Activated CD4-positive, alpha-beta T cell treated with anti-CD3 and anti-CD28 coated beads for 48 hours (primary cell): Measurements from ENCODE around the gene INPPL1.
A peak's percentile ranks its signal among the peaks of the same experiment; 100 is the strongest.
"Not testable (repeated sequence)": the region's sequence is repeated elsewhere in the genome, so short reads cannot be mapped to it uniquely, and the experiment has no call there.

ENCODE experiments used
- DNase-seq: peaks from one replicate; pipeline ENCODE4 v3.0.0-alpha.2; 2020

The INPPL1 gene

GRCh38 chr11:72224564-72225410 lies at the start of gene INPPL1:
TSS of gene INPPL1 (plus strand) at chr11:72224767. CDS start at chr11:72224985, 218 bp downstream.
- DNase-seq = peak; percentile 59

GRCh38 chr11:72177656-72178055 lies 46.9 kb upstream of the INPPL1 start:
- no peak for DNase-seq

DNA sequence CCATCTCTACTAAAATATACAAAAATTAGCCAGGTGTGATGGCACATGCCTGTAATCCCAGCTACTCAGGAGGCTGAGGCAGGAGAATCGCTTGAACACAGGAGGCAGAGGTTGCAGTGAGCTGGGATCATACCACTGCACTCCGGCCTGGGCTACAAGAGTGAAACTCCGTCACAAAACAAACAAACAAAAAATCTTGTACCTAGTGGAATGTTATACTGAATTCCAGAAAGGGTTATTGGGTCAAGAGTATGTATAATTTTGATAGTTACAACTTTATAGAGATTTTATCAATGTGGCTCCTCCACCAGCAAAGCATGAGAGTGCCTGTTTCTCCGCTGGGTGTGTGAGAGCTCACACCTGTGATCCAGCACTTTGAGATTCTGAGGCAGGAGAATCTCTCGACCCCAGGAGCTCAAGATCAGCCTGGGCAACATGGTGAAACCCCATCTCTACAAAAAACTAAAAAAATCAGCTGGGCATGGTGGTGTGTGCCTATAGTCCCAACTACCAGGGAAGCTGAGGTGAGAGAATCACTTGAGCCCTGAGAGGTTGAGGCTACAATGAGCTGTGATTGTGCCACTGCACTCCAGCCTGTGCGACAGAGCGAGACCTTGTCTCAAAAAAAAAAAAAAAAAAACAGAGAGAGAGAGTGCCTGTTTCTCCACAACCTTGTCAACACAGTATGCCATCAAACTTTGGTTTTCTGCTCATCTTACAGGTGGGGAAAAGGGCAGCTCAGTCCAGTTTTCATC lies 45.3 kb upstream of the INPPL1 start:
- DNase-seq = no peak

- DNase-seq = peak; percentile 17
Observed at GRCh38 chr11:72179804-72180396, 44.7 kb upstream of the INPPL1 start.

DNA sequence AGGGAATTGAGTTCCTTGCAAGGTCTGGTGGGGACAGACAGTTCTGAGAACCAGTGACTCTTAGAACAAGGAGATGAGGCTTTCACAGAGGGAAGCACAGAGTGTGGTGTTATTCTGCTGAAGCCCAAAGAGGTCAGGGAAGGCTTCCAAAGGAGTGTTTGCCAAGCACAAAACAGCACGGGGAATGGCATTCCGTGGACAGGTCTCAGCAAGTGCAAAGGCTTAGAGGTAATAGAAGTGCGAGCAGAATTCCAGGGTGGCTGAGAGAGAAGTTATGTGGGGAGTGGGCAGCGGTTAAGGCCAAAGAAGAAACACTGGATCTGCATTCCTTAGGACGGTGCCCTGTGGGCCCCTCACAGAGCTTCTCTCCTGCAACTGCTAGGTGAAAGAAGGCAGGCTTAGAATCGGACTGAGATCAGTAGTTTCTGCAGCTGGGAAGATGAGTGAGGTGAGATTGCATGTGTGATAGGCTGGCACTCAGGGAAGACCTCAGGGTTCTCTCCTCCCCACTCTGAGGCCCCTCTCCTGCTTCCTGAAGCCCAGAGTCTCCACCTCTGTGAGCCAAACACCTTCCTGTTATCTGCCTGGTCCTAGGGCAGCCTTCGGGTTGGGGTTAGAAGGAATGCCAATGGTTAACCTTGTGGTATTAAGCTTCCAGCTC lies 43.5 kb upstream of the INPPL1 start:
- DNase-seq = not testable (repeated sequence)

- DNase-seq = not testable (repeated sequence)
Observed at GRCh38 chr11:72181553-72181958, 43.0 kb upstream of the INPPL1 start.

GRCh38 chr11:72188267-72188666 lies 36.3 kb upstream of the INPPL1 start:
- no peak for DNase-seq

- DNase-seq = no peak
Observed at GRCh38 chr11:72189455-72190250, 34.9 kb upstream of the INPPL1 start.

DNA sequence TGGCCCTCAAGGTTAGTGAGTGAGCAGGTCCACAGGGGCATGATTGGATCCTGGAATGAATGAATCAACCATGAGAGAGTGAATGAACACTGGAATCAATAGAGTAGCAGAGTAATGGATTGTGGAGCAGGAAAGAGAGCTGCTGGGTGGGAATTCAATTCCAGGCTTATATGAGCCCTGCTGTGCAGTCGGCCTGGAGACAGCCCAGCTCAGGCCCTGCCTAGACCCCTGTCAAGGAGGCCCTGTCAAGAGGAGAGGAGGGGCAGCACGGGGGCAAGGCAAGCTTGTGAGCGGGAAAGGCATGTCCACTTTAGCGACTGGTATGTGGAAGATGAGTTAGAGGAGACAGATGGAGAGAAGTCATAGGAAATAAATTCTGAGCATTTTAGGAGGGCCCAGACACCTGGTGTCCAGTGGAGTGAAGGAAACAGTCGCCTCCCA lies 33.9 kb upstream of the INPPL1 start:
- DNase-seq = no peak

GRCh38 chr11:72191961-72192381 lies 32.6 kb upstream of the INPPL1 start, which contains the start of gene FOLR1:
TSS of gene FOLR1 (plus strand) at chr11:72192140. CDS start at chr11:72192174, 34 bp downstream.
- no peak for DNase-seq

DNA sequence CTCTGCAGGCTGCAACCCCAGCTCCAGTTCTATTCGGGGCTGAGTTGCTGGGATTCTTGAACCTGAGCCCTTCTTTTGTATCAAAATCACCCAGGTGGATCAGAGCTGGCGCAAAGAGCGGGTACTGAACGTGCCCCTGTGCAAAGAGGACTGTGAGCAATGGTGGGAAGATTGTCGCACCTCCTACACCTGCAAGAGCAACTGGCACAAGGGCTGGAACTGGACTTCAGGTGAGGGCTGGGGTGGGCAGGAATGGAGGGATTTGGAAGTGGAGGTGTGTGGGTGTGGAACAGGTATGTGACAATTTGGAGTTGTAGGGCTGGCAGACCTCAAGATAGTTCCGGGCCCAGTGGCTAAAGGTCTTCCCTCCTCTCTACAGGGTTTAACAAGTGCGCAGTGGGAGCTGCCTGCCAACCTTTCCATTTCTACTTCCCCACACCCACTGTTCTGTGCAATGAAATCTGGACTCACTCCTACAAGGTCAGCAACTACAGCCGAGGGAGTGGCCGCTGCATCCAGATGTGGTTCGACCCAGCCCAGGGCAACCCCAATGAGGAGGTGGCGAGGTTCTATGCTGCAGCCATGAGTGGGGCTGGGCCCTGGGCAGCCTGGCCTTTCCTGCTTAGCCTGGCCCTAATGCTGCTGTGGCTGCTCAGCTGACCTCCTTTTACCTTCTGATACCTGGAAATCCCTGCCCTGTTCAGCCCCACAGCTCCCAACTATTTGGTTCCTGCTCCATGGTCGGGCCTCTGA lies 28.9 kb upstream of the INPPL1 start:
- no peak for DNase-seq

- not testable (repeated sequence) for DNase-seq
Observed at GRCh38 chr11:72201445-72201844, 23.1 kb upstream of the INPPL1 start.

GRCh38 chr11:72202571-72202970 lies 22.0 kb upstream of the INPPL1 start:
- no peak for DNase-seq

DNA sequence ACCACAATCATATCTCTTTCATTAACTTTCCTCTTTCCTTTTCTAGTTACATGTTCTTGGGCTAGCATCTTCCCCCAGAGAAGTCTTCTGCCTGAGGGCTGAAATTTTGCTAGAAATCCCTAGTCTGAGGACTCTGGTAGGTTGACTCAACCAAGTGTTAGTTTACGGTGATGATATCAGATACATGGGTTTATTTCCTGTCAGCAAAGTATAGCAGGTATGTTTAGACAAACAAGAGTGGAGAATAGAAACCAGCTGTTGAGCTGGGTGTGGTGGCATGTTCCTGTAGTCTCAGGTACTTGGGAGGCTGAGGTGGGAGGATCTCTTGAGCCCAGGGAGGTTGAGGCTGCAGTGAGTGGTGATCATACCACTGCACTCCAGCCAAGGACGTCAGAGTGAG lies 21.4 kb upstream of the INPPL1 start:
- DNase-seq = no peak

DNA sequence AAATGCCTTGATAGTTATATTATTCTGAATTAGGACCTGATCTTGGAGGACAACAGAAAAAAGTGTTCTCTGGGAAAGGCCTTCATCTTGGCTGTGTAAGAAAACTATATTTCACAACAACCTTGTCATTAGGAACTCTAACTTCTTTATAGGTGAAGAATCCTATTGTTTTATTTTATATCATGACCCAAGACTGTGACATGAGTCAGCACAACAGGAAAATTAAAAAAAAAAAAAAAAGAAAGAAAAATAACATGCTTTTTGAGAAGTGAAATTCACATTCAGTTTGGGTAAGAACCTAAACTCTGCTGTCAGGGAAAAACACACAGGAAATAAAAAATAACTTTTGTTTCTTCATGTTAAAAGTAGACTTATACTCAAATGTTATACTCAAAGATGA lies 19.7 kb upstream of the INPPL1 start:
- DNase-seq = no peak

GRCh38 chr11:72206794-72207193 lies 17.8 kb upstream of the INPPL1 start:
- DNase-seq = not testable (repeated sequence)

- no peak for DNase-seq
Observed at GRCh38 chr11:72208281-72208680, 16.3 kb upstream of the INPPL1 start.

- no peak for DNase-seq
Observed at GRCh38 chr11:72209101-72209500, 15.5 kb upstream of the INPPL1 start.

DNA sequence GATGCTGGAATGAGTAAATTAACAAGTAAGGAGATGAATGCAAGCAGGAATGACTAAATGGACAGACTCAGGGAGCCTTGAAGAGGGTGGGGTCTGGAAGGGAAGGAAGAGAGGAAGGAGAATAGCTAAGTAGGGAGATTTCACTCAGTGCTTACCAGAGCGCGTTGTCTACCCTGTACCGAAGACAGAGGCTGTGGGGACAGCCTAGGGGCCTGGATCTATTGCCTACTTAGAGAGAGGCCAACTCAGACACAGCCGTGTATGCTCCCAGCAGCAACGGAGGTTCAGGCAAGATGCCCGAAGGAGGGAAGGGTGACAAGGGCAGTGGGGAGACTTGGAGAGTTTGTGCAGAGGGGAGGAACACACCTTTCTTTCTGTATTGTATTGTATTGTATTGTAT lies 7.9 kb upstream of the INPPL1 start, which contains the start of gene FOLR2:
Gene FOLR2 (plus strand): TSS at position 157 of the 400 bp plus-strand sequence. CDS start 1,791 bp downstream, outside the sequence.
- DNase-seq = no peak

DNA sequence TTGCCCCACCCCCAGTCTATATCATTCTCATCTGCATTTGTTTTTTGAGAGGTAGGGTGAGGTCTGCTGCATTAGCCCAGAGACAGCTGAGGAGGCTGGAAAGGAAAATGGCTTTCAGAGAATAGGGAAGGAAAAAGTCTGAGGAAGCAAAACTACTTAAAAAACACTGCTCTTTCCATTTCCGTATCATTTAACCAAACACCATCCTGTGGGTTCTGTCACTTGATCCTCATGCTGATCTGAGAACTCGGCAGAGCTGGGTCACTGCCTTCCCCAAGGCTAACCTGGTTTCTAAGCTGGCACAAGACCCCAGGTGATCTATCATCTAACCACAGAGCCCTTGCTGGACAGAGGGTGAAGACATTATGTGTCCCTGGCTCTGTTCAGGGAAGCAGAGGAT lies 6.7 kb upstream of the INPPL1 start:
- no peak for DNase-seq

DNA sequence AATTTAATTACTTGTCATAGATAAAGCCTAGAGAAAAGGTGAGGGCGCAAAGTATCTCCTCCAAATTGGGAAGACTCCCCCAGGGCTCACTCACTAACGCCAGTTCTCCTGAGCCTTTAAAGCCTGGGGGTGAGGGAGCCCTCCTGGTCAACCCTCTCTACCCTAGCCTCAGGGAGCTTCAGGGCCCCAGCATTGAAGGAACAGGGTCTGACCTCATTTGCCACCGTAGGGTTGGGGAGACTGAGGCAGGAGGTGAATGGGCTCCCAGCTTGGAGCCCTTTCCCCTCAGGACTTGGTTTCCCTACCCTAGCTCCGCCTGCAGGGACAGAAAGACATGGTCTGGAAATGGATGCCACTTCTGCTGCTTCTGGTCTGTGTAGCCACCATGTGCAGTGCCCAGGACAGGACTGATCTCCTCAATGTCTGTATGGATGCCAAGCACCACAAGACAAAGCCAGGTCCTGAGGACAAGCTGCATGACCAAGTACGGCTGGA lies 6.3 kb upstream of the INPPL1 start:
- DNase-seq = no peak
